Measurements from ENCODE around the gene SLC26A2. TPM values are rescaled to one million over a fixed set of nuclear protein-coding genes. Genes with fewer than 3 reads are reported as not detected.
A peak's percentile ranks its signal among the peaks of the same experiment; 100 is the strongest.

The SLC26A2 gene
- total RNA-seq, 2 donors from 2014 or later = 4.6 to 5.2 TPM

DNA sequence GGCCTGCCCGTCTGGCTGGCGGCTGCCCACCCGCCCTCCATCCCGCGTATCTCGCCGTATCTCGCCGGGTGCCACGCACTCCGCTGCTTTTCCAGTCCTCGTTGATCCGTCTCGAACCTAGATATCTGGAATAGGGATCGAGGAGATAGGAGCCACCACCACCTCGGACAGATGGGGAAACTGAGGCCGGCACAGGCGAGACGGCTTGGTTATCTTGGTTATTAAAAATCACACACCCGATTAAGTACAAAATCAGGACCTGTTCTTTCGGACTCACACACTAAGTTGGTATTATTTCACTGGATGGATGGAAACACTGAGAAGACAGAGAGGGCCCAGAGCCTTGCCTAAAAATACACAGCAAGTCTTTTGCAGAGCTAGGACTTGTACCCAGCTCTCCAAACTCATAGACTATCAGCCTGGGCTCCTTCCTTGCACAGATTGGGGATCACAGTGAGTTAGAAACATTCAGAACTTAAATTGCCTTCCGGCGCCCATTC lies 678 bp downstream of the SLC26A2 start:
- ATAC-seq (no peak), DNase-seq (no peak)
- H3K9me3 ChIP-seq (ENCODE audit: control insufficient read depth, low read length, poor library complexity, severe bottlenecking) = no peaks in the 10 kb centered on the region
- Mint-ChIP-seq H3K36me3 (ENCODE audit: low read depth) (peaks cover 2% of the 10 kb centered on the region), H3K4me3 (peak overlapping the region; percentile 94), H3K4me1 (peaks cover 33% of the 10 kb centered on the region), H3K27me3 (no peaks in the 10 kb centered on the region), H3K27ac (peak overlapping the region; percentile 97)

- no peak overlapping the region for H3K27ac Mint-ChIP-seq
Measured at GRCh38 chr5:149961957-149962409, 1.4 kb downstream of the SLC26A2 start.

DNA sequence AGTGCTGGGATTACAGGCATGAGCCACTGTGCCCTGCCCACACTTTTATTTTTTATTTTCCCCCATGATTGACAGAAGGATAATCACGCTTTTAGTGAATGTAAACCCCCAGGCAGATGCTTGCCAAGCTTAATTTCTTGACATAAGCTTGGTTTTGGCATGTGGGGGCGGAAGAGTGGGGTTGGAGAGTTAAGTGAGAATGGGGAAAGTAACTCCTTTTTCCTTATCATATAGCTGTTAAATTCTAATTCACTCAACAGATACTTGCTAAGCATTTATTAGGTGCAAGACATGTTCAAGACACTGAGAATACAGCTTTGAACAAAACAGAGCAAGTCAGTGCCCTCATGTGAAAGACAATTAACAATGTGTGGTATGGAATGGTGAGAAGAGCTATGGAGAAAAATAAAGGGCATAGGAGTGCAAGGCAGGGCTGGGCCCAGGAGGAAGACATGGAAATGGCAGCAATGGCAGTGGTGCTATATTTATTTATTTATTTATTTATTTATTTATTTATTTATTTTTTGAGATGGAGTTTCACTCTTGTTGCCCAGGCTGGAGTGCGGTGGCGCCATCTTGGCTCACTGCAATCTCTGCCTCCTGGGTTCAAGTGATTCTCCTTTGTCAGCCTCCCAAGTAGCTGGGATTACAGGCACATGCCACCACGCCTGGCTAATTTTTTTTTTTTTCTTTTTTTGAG lies 2.2 kb downstream of the SLC26A2 start:
- Mint-ChIP-seq H3K4me3 (no peak overlapping the region), H3K27ac (no peak overlapping the region), H3K4me1 (peaks cover 33% of the 10 kb centered on the region), H3K27me3 (no peaks in the 10 kb centered on the region), H3K36me3 (ENCODE audit: low read depth) (peaks cover 2% of the 10 kb centered on the region)
- DNase-seq (no peak), ATAC-seq (no peak)
- H3K9me3 ChIP-seq (ENCODE audit: control insufficient read depth, low read length, poor library complexity, severe bottlenecking) = no peaks in the 10 kb centered on the region

More at GRCh38 chr5:149961957-149962409, 1.4 kb downstream of the SLC26A2 start:
- Mint-ChIP-seq H3K36me3 (ENCODE audit: low read depth) (peaks cover 2% of the 10 kb centered on the region), H3K27me3 (no peaks in the 10 kb centered on the region), H3K4me1 (peaks cover 33% of the 10 kb centered on the region), H3K4me3 (peak overlapping the region; percentile 94)
- DNase-seq (no peak), ATAC-seq (no peak)
- no peaks in the 10 kb centered on the region for H3K9me3 ChIP-seq (ENCODE audit: control insufficient read depth, low read length, poor library complexity, severe bottlenecking)

- H3K4me1 Mint-ChIP-seq = peaks cover 33% of the 10 kb centered on the region
- no peak for ATAC-seq
- no peak for DNase-seq
- H3K4me3 Mint-ChIP-seq = no peak overlapping the region
- no peak overlapping the region for H3K27ac Mint-ChIP-seq
- H3K27me3 Mint-ChIP-seq = no peaks in the 10 kb centered on the region
- peaks cover 2% of the 10 kb centered on the region for H3K36me3 Mint-ChIP-seq (ENCODE audit: low read depth)
- no peaks in the 10 kb centered on the region for H3K9me3 ChIP-seq (ENCODE audit: control insufficient read depth, low read length, poor library complexity, severe bottlenecking)
Measured at GRCh38 chr5:149963729-149964128, 3.2 kb downstream of the SLC26A2 start.

GRCh38 chr5:149966946-149967345 lies 6.4 kb downstream of the SLC26A2 start:
- Mint-ChIP-seq H3K27ac (no peak overlapping the region), H3K36me3 (ENCODE audit: low read depth) (peaks cover 9% of the 10 kb centered on the region), H3K4me1 (peaks cover 29% of the 10 kb centered on the region), H3K4me3 (no peak overlapping the region), H3K27me3 (no peaks in the 10 kb centered on the region)
- DNase-seq = no peak
- H3K9me3 ChIP-seq (ENCODE audit: control insufficient read depth, low read length, poor library complexity, severe bottlenecking) = no peaks in the 10 kb centered on the region
- no peak for ATAC-seq

- ATAC-seq = no peak
- no peak overlapping the region for H3K27ac Mint-ChIP-seq
- H3K36me3 Mint-ChIP-seq (ENCODE audit: low read depth) = peaks cover 8% of the 10 kb centered on the region
- peaks cover 26% of the 10 kb centered on the region for H3K4me1 Mint-ChIP-seq
- H3K4me3 Mint-ChIP-seq = no peak overlapping the region
- DNase-seq = no peak
- H3K27me3 Mint-ChIP-seq = no peaks in the 10 kb centered on the region
- no peaks in the 10 kb centered on the region for H3K9me3 ChIP-seq (ENCODE audit: control insufficient read depth, low read length, poor library complexity, severe bottlenecking)
Measured at GRCh38 chr5:149969181-149969930, 8.8 kb downstream of the SLC26A2 start.

DNA sequence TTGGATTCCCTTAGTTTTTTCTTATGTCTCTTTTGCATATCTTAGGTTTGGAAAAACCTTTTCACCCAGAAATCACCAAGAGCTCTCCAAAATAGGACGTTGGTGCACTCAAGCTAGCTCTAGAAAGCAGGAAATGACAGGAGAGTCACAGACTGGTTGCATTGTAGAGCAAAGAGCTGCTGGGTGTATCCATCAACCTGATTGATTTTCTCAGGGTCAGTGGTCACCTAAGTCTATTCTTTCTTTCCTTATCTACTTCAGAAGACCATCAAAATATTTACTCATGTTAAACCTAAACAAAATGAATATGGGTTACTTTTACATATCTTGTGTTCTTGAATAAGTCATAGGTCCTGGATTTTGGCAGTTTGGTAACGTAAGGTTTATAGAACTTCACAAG lies 14.9 kb downstream of the SLC26A2 start:
- no peak for DNase-seq
- H3K27me3 Mint-ChIP-seq = no peaks in the 10 kb centered on the region
- no peaks in the 10 kb centered on the region for H3K9me3 ChIP-seq (ENCODE audit: control insufficient read depth, low read length, poor library complexity, severe bottlenecking)
- H3K27ac Mint-ChIP-seq = no peak overlapping the region
- no peak for ATAC-seq
- no peak overlapping the region for H3K4me3 Mint-ChIP-seq
- peaks cover 10% of the 10 kb centered on the region for H3K36me3 Mint-ChIP-seq (ENCODE audit: low read depth)
- H3K4me1 Mint-ChIP-seq = peaks cover 22% of the 10 kb centered on the region

GRCh38 chr5:149979896-149980295 lies 19.3 kb downstream of the SLC26A2 start:
- DNase-seq = no peak
- H3K27me3 Mint-ChIP-seq = no peaks in the 10 kb centered on the region

DNA sequence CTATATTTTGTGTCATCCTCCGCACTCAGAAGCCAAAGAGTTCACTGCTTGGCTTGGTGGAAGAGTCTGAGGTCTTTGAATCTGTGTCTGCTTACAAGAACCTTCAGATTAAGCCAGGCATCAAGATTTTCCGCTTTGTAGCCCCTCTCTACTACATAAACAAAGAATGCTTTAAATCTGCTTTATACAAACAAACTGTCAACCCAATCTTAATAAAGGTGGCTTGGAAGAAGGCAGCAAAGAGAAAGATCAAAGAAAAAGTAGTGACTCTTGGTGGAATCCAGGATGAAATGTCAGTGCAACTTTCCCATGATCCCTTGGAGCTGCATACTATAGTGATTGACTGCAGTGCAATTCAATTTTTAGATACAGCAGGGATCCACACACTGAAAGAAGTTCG lies 20.6 kb downstream of the SLC26A2 start:
- DNase-seq = no peak
- Mint-ChIP-seq H3K36me3 (ENCODE audit: low read depth) (peaks cover 10% of the 10 kb centered on the region), H3K27ac (no peak overlapping the region), H3K4me1 (peaks cover 6% of the 10 kb centered on the region), H3K27me3 (no peaks in the 10 kb centered on the region), H3K4me3 (no peak overlapping the region)
- ATAC-seq = no peak
- H3K9me3 ChIP-seq (ENCODE audit: control insufficient read depth, low read length, poor library complexity, severe bottlenecking) = no peaks in the 10 kb centered on the region

More at GRCh38 chr5:149979896-149980295, 19.3 kb downstream of the SLC26A2 start:
- no peak overlapping the region for H3K4me3 Mint-ChIP-seq
- peaks cover 9% of the 10 kb centered on the region for H3K4me1 Mint-ChIP-seq
- no peak overlapping the region for H3K27ac Mint-ChIP-seq
- ATAC-seq = no peak
- no peaks in the 10 kb centered on the region for H3K9me3 ChIP-seq (ENCODE audit: control insufficient read depth, low read length, poor library complexity, severe bottlenecking)
- H3K36me3 Mint-ChIP-seq (ENCODE audit: low read depth) = peaks cover 10% of the 10 kb centered on the region

DNA sequence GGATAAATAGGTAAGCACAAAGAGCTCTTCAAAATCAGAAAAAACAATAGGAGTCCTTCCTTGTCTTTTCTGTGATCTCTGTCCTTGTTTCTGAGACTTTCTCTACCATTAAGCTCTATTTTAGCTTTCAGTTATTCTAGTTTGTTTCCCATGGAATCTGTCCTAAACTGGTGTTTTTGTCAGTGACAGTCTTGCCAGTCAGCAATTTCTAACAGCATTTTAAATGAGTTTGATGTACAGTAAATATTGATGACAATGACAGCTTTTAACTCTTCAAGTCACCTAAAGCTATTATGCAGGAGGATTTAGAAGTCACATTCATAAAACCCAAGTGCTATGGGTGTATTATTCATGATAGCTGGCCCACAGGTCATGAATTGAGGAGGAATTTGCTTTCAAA lies 21.9 kb downstream of the SLC26A2 start:
- Mint-ChIP-seq H3K27me3 (no peaks in the 10 kb centered on the region), H3K4me1 (no peaks in the 10 kb centered on the region), H3K27ac (no peak overlapping the region), H3K4me3 (no peak overlapping the region), H3K36me3 (ENCODE audit: low read depth) (peaks cover 9% of the 10 kb centered on the region)
- ATAC-seq (no peak), DNase-seq (no peak)
- no peaks in the 10 kb centered on the region for H3K9me3 ChIP-seq (ENCODE audit: control insufficient read depth, low read length, poor library complexity, severe bottlenecking)

DNA sequence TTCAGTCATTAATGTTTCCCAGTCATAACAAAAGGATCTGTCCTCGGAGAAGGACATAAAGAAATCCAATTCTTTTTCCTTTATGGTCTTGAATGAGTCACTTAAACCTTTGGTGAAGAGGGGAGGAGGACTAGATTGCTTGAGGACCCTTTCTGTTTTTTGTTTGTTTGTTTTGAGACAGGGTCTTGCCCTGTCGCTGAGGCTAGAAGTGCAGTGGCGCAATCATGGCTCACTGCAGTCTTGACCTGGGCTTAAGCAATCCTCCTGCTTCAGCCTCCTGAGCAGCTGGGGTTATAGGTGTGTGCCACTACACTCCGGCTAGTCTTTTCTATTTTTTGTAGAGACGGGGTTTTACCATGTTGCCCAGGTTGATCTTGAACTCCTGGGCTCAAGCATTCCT lies 27.6 kb downstream of the SLC26A2 start:
- H3K4me1 Mint-ChIP-seq = peaks cover 5% of the 10 kb centered on the region
- no peaks in the 10 kb centered on the region for H3K36me3 Mint-ChIP-seq (ENCODE audit: low read depth)
- DNase-seq (no peak), ATAC-seq (no peak)
- H3K27ac Mint-ChIP-seq = no peak overlapping the region
- H3K27me3 Mint-ChIP-seq = no peaks in the 10 kb centered on the region
- no peak overlapping the region for H3K4me3 Mint-ChIP-seq
- no peaks in the 10 kb centered on the region for H3K9me3 ChIP-seq (ENCODE audit: control insufficient read depth, low read length, poor library complexity, severe bottlenecking)

- peak; percentile 95 for ATAC-seq
- Mint-ChIP-seq H3K36me3 (ENCODE audit: low read depth) (peaks cover 2% of the 10 kb centered on the region), H3K4me3 (no peak overlapping the region), H3K27me3 (no peaks in the 10 kb centered on the region), H3K27ac (no peak overlapping the region), H3K4me1 (peaks cover 5% of the 10 kb centered on the region)
- peak; percentile 28 to 47 (median 33) for DNase-seq
- no peaks in the 10 kb centered on the region for H3K9me3 ChIP-seq (ENCODE audit: control insufficient read depth, low read length, poor library complexity, severe bottlenecking)
Measured at GRCh38 chr5:149990518-149991376, 30.2 kb downstream of the SLC26A2 start.

- Mint-ChIP-seq H3K36me3 (ENCODE audit: low read depth) (peaks cover 3% of the 10 kb centered on the region), H3K4me1 (peaks cover 5% of the 10 kb centered on the region), H3K27ac (no peak overlapping the region), H3K4me3 (no peak overlapping the region), H3K27me3 (no peaks in the 10 kb centered on the region)
- no peaks in the 10 kb centered on the region for H3K9me3 ChIP-seq (ENCODE audit: control insufficient read depth, low read length, poor library complexity, severe bottlenecking)
- ATAC-seq (no peak), DNase-seq (no peak)
Measured at GRCh38 chr5:149993471-149993870, 32.9 kb downstream of the SLC26A2 start.

All from T-helper 17 cell (primary cell).